ENCODE measurements around the gene GSK3A.

Gene GSK3A

DNA sequence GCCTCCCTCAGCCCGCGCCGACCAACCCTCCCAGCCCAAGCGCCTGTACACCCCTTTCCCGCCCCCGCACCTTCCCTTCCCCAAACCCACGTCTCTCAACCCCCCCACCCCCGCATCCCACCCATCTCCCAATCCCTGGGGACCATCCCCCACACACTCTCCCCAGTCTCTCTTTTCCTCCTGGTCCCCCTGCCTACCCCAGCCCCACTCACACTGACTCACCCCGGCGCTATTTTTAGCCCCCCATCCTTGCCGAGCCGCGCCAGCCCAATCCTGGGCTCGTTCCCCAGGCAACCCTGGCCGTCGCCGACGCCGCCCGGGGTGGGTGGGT, 38.4 kb upstream of the GSK3A start:
- TF ChIP-seq, protein P1, sequence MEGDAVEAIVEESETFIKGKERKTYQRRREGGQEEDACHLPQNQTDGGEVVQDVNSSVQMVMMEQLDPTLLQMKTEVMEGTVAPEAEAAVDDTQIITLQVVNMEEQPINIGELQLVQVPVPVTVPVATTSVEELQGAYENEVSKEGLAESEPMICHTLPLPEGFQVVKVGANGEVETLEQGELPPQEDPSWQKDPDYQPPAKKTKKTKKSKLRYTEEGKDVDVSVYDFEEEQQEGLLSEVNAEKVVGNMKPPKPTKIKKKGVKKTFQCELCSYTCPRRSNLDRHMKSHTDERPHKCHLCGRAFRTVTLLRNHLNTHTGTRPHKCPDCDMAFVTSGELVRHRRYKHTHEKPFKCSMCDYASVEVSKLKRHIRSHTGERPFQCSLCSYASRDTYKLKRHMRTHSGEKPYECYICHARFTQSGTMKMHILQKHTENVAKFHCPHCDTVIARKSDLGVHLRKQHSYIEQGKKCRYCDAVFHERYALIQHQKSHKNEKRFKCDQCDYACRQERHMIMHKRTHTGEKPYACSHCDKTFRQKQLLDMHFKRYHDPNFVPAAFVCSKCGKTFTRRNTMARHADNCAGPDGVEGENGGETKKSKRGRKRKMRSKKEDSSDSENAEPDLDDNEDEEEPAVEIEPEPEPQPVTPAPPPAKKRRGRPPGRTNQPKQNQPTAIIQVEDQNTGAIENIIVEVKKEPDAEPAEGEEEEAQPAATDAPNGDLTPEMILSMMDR (IDR thresholded peaks at IDR 0.05; ENCODE audit: insufficient read depth, missing control alignments): no peak
- no peak for DNase-seq (ENCODE audit: insufficient read length, low spot score)
- no peak for FAIRE-seq

DNA sequence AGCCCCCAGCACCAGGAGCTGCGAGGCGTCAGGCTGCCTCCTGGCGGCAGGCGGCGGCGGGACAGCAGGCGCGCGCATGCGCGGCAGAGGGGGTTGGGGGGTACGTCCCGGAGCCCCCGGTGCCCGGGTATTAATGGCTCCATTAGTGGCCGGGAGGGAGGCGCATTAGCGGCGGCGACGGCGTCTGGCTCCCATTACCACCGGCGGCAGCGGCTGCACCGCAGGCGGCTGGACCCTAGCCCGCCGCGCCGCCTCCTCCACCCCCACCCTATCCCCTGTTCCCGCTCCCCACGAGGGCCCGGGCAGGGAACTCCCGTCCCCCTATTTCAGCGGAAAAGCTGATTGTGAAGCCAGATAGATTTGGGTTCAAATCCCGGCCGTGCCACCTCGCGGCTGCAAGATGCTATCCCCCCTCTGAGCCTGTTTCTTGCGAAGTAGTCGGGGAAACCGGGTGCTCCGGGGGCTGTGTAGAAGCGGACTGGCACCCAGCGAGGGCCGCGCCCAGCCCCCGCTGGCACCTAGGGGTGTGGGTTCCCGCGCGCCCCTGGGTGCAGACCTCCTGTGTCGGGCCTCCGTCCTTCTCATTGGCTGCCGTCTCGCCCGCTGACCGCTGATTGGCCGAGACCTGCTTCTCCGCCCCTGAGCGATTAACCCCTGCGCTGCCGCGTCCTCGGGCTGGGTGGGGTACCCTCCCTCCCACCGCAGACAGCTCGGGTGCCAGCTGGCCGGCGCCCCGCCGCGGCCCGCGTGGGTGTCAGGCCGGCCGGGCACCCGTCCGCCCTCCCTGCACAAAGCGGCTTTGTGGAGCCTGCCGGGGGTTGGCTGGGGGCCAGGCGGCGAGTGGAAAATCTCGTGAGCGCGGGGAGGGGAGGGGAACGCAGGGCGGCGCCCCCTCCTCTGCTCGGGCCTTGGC, 37.8 kb upstream of the GSK3A start:
- FAIRE-seq (no peak), DNase-seq (ENCODE audit: insufficient read length, low spot score) (peak; percentile 99)
- TF ChIP-seq, protein P1 (IDR thresholded peaks at IDR 0.05; ENCODE audit: insufficient read depth, missing control alignments): peak; percentile 74

DNA sequence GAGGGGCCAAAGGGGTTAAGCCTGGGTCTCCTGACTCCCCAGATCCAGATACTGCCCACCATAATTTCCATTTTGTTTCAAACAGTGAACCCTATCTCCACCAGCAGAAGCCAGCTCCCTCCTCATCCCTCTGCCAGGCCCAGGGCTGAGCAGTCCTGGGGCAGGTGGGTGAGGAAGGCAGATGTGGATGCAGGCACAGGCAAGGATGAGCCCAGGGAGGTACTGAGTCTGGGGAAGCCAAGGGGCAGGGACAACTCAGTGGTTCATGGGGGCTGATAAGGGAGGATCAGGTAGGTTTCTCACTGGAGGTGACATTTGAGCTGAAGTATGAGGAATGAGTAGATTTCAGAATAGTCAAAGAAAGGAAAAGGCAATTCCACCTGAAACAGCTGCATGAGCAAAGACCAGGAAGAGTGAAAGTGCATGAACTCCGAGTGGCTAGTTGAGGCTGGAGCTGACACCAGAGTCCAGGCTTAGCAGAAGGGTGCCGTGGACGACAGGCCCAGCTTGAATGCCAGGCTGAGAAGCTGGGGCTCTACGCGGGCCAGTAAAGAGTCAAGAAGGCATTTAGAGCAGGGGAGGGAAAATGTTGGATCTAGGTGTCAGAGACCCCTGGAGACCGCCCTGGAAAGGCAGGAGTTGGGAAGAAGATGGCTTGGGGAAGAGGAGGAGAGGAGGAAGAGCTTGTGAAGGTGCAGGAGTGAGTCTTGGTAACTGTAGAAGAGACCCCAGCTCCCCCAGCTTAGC, 36.9 kb upstream of the GSK3A start:
- TF ChIP-seq, protein P1 (IDR thresholded peaks at IDR 0.05; ENCODE audit: insufficient read depth, missing control alignments): no peak
- no peak for FAIRE-seq
- no peak for DNase-seq (ENCODE audit: insufficient read length, low spot score)

DNA sequence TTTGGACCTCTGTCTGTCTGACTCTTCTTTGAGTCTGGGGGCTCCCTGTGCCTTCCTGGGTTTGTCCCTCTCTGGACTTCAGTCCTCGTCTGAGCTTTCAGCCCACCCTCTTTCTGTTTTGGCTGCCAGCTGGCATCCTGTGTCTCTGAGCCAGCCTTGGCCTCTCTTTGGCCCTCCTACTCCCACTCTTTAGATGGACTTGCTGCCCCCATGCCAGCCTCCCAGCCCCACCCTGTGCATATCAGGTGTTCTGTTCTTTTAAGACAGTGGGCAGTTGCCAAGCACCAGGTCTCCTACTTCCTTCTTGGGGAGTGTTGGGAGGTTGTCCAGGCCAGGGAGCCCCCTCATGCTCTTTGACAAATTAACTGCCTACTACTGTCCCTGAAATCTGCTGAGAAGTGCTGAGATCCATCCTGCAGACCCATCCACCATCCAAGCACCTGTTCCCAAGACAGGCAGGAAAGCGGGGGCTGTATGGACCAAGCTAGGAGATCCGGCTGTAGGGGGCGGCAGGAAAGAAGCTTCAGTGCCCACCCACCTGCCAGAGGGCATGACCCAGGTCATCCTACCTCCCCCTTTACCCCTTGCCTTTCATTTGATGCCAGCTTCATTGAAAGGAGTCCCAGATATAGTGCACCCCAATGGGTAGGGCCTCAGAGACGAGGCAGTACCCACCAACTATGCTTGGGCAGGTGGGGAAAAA, 36.2 kb upstream of the GSK3A start:
- DNase-seq (ENCODE audit: insufficient read length, low spot score) (no peak), FAIRE-seq (no peak)
- TF ChIP-seq, protein P1 (IDR thresholded peaks at IDR 0.05; ENCODE audit: insufficient read depth, missing control alignments): no peak

DNA sequence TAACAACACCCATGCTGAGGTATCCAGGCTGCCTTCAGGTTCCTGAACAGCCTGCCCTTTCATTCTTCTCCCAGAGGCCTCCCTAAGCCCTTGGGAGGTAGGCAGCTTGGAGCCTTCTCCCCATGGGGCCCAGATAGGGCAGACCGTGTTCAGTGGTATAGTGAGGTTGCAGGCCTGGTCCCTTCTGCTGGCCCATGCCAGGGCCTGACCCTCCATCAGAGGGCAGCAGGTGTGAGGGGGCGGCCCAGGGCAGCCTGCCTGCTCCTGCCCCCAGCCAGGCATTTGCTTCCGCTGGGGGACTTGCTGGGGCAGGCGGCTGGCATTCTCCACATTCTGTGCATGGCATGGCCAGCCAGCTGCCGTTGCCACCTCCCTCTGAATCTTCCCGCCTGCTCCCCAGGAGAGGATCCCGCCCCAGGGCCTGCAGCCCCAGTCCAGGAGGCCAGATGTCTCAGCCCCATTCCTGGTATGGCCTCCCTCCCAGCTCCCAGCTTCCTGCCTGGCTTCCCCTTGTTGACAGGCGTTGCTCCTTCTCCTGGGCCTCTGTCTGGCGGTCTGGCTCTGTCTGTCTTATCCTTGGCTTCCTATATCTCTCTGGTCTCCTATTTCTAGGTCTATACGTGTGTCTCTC, 35.5 kb upstream of the GSK3A start:
- no peak for FAIRE-seq
- no peak for DNase-seq (ENCODE audit: insufficient read length, low spot score)

DNA sequence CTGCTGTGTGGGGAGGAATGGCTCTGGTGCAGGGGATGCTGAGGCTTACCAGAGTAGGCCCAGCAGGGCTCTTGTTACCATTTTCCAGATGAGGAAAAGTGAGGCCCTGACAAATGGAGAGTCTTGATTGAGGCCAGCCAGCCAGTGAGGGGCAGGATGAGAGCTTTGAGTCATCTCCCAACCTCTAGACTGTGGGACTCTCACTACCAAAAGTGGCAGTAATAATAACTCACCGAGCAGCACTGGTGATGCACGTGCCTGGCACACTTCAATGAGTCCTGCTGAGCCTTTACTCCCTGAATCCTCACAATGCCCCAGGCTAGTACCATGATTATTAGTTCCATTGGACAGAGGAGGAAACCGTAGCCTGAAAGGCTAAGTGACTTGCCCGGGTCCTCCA, 34.4 kb upstream of the GSK3A start:
- DNase-seq (ENCODE audit: insufficient read length, low spot score): no peak
- FAIRE-seq: no peak
- TF ChIP-seq, protein P1 (IDR thresholded peaks at IDR 0.05; ENCODE audit: insufficient read depth, missing control alignments): no peak

More for the DNA sequence above, 35.5 kb upstream of the GSK3A start:
- TF ChIP-seq, protein P1 (IDR thresholded peaks at IDR 0.05; ENCODE audit: insufficient read depth, missing control alignments): no peak

Measured in D721Med (cell line).